DMS79 (cell line): ENCODE data around the gene MPEG1.

Experiments used
- DNase-seq: peaks from one replicate; lab custom pipeline; 2025; lab: John Stamatoyannopoulos, UW

The MPEG1 gene

GRCh38 chr11:59187035-59187434 lies 25.7 kb downstream of the MPEG1 start:
- DNase-seq = no peak

GRCh38 chr11:59186130-59186594 lies 26.6 kb downstream of the MPEG1 start:
- DNase-seq = no peak

- DNase-seq = no peak
These were observed 27.3 kb downstream of the MPEG1 start for GRCh38 chr11:59185386-59185945.

GRCh38 chr11:59184691-59185339 lies 27.9 kb downstream of the MPEG1 start:
- no peak for DNase-seq

- no peak for DNase-seq
These were observed 29.0 kb downstream of the MPEG1 start for GRCh38 chr11:59183771-59184170.

GRCh38 chr11:59182457-59183151 lies 30.1 kb downstream of the MPEG1 start:
- no peak for DNase-seq

- DNase-seq = no peak
These were observed 30.8 kb downstream of the MPEG1 start for GRCh38 chr11:59181746-59182456.

- no peak for DNase-seq
These were observed 31.8 kb downstream of the MPEG1 start for GRCh38 chr11:59180907-59181306.

- no peak for DNase-seq
These were observed 32.5 kb downstream of the MPEG1 start for GRCh38 chr11:59180168-59180776.

- no peak for DNase-seq
These were observed 33.6 kb downstream of the MPEG1 start for GRCh38 chr11:59179121-59179520.

GRCh38 chr11:59178402-59178801 lies 34.3 kb downstream of the MPEG1 start:
- no peak for DNase-seq

GRCh38 chr11:59176330-59176729 lies 36.4 kb downstream of the MPEG1 start:
- DNase-seq = no peak

- no peak for DNase-seq
These were observed 37.6 kb downstream of the MPEG1 start for GRCh38 chr11:59175091-59175501.

GRCh38 chr11:59174664-59175033 lies 38.1 kb downstream of the MPEG1 start:
- DNase-seq = no peak

- no peak for DNase-seq
These were observed 38.6 kb downstream of the MPEG1 start for GRCh38 chr11:59173964-59174663.

GRCh38 chr11:59173080-59173963 lies 39.4 kb downstream of the MPEG1 start:
- DNase-seq = no peak

- no peak for DNase-seq
These were observed 40.2 kb downstream of the MPEG1 start for GRCh38 chr11:59172345-59173079.

GRCh38 chr11:59171508-59172322 lies 41.0 kb downstream of the MPEG1 start, which contains the start of gene DTX4:
DTX4 (plus strand) TSS chr11:59172132; CDS start chr11:59172596, 464 bp downstream.
- peak; percentile 77 for DNase-seq

GRCh38 chr11:59164028-59164427 lies 48.7 kb downstream of the MPEG1 start:
- no peak for DNase-seq
